OCI-LY7 (cell line): ENCODE results near the gene CDRT15L2.

Source experiments
- CTCF ChIP-seq: fragments of 200-600 bp; sonication (generic); conservative IDR thresholded peaks from 2 replicates; pipeline ENCODE4 v1.5.1; 2014; ENCODE audit warnings: mild to moderate bottlenecking, antibody characterized with exemption, low read length, moderate library complexity, mixed read lengths
- EZH2phosphoT487 ChIP-seq: fragments of 200-600 bp; sonication (generic); IDR thresholded peaks from 2 replicates; pipeline ENCODE4 v1.6.1; 2018; ENCODE audit warnings: low read depth, borderline replicate concordance, mild to moderate bottlenecking, mixed run types, antibody characterized with exemption, low read length, moderate library complexity, mixed read lengths

DNA sequence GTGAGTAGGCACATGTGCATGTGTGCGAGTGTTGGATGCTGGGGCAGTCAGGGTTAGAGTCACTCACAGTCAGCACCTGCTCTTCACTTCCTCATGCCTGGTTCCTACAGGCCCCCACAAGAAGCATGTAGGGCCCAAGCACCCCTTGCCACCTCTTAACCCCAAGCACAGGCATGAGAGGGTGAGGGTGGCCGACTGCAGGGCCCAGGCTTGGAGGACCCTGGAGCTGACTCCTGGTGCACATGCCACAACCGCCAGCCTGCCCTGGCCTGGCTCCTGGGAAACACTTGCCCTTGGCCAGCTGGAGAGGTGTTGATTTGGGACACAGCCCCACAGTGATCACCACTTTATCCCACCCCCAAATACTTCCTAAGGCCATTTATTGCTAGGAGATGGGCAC is 16.9 kb upstream of the CDRT15L2 start:
- no peak for TF ChIP-seq CTCF
- no peak for TF ChIP-seq EZH2phosphoT487
